WTC11 (cell line): ENCODE data around the gene MYBPH. TPM values are rescaled to one million over a fixed set of nuclear protein-coding genes. Genes with fewer than 3 reads are reported as not detected.

Experiments
- ATAC-seq: fragments of 200-7000 bp; cut with Tn5 transposase; 2 replicates; pipeline ENCODE4 v1.10.0; 2021; ENCODE audit warnings: mild to moderate bottlenecking, moderate library complexity
- CTCF ChIA-PET: fragments of 300-600 bp; sonication (Branson Sonifier 250); formaldehyde crosslinking; loops from one replicate; lab custom pipeline; 2021; ENCODE audit warnings: antibody characterized with exemption; lab: Charles Lee
- POLR2A ChIA-PET: fragments of 350-600 bp; sonication (Branson Sonifier 250); formaldehyde crosslinking; loops from one replicate; lab custom pipeline; 2021; ENCODE audit warnings: antibody characterized with exemption; lab: Charles Lee
- DNase-seq: peaks from one replicate; pipeline ENCODE4 v3.0.0; 2021; ENCODE audit warnings: low spot score
- H3K27ac Mint-ChIP-seq: 2 replicates; pipeline ENCODE4 v1.8.0; 2021; ENCODE audit warnings: mixed read lengths
- H3K27me3 Mint-ChIP-seq: 2 replicates; pipeline ENCODE4 v1.8.0; 2021; ENCODE audit warnings: low read depth, mild to moderate bottlenecking, moderate library complexity, mixed read lengths
- H3K36me3 Mint-ChIP-seq: 2 replicates; pipeline ENCODE4 v1.8.0; 2021; ENCODE audit warnings: mixed read lengths
- H3K4me1 Mint-ChIP-seq: 2 replicates; pipeline ENCODE4 v1.8.0; 2022; ENCODE audit warnings: mixed read lengths
- H3K4me3 Mint-ChIP-seq: 2 replicates; pipeline ENCODE4 v1.8.0; 2021; ENCODE audit warnings: mild to moderate bottlenecking, moderate library complexity, mixed read lengths
- H3K9me3 Mint-ChIP-seq: 2 replicates; pipeline ENCODE4 v1.8.0; 2021; ENCODE audit warnings: mixed read lengths
- CREB1 ChIP-seq: sonication (generic); formaldehyde crosslinking; IDR thresholded peaks from 2 replicates; pipeline ENCODE4 v1.8.0; 2023; ENCODE audit warnings: mild to moderate bottlenecking, missing genetic modification reagents
- EMX1 ChIP-seq: fragments of 250-450 bp; sonication (Bioruptor Pico); IDR thresholded peaks from 2 replicates; pipeline ENCODE4 v1.8.0; 2021; ENCODE audit warnings: mild to moderate bottlenecking
- ESRRA ChIP-seq: sonication (generic); formaldehyde crosslinking; IDR thresholded peaks from 2 replicates; pipeline ENCODE4 v1.8.1; 2022; ENCODE audit warnings: mild to moderate bottlenecking, missing genetic modification reagents, borderline replicate concordance
- KAT7 ChIP-seq: sonication (generic); formaldehyde crosslinking; IDR thresholded peaks from 2 replicates; pipeline ENCODE4 v1.8.1; 2023; ENCODE audit warnings: missing genetic modification reagents, mild to moderate bottlenecking, borderline replicate concordance
- MXD4 ChIP-seq: fragments of 250-450 bp; sonication (Bioruptor Pico); IDR thresholded peaks from 2 replicates; pipeline ENCODE4 v1.8.0; 2021; ENCODE audit warnings: mild to moderate bottlenecking, moderate library complexity, borderline replicate concordance
- NR1H2 ChIP-seq: sonication (generic); formaldehyde crosslinking; IDR thresholded peaks from 2 replicates; pipeline ENCODE4 v1.9.0; 2021; ENCODE audit warnings: mild to moderate bottlenecking, moderate library complexity, missing genetic modification reagents
- NR3C1 ChIP-seq: sonication (generic); formaldehyde crosslinking; conservative IDR thresholded peaks from 2 replicates; pipeline ENCODE4 v1.8.1; 2023; ENCODE audit warnings: low read depth, mild to moderate bottlenecking, missing genetic modification reagents
- RELA ChIP-seq: sonication (generic); formaldehyde crosslinking; IDR thresholded peaks from 2 replicates; pipeline ENCODE4 v1.8.1; 2022; ENCODE audit warnings: missing genetic modification reagents, mild to moderate bottlenecking, borderline replicate concordance
- ZNF121 ChIP-seq: sonication (generic); formaldehyde crosslinking; IDR thresholded peaks from 2 replicates; pipeline ENCODE4 v1.8.0; 2023; ENCODE audit warnings: missing genetic modification reagents
- ZNF396 ChIP-seq: fragments of 250-450 bp; sonication (Bioruptor Pico); IDR thresholded peaks from 2 replicates; pipeline ENCODE4 v1.8.0; 2021; ENCODE audit warnings: mild to moderate bottlenecking, moderate library complexity, borderline replicate concordance
- ZNF423 ChIP-seq: fragments of 250-450 bp; sonication (Bioruptor Pico); IDR thresholded peaks from 2 replicates; pipeline ENCODE4 v2.1.2; 2022; ENCODE audit warnings: mild to moderate bottlenecking, moderate library complexity
- total RNA-seq: library from RNA; stranded (reverse); gene quantifications from 3 replicates; pipeline ENCODE4 v1.2.3, GENCODE V29; 2021
- TF ChIP-seq, protein P1 (sequence below): fragments of 250-450 bp; sonication (Bioruptor Pico); IDR thresholded peaks from 2 replicates; pipeline ENCODE4 v1.9.0; 2021; ENCODE audit warnings: mild to moderate bottlenecking
- TF ChIP-seq, protein P2 (sequence below): sonication (generic); formaldehyde crosslinking; IDR thresholded peaks from 2 replicates; pipeline ENCODE4 v1.8.1; 2023; ENCODE audit warnings: mild to moderate bottlenecking, moderate library complexity, missing genetic modification reagents
- TF ChIP-seq, protein P3 (sequence below): sonication (generic); formaldehyde crosslinking; IDR thresholded peaks from 2 replicates; pipeline ENCODE4 v1.8.1; 2022; ENCODE audit warnings: low read depth, mild to moderate bottlenecking, moderate library complexity, missing genetic modification reagents, borderline replicate concordance
- TF ChIP-seq, protein P4 (sequence below): fragments of 250-450 bp; sonication (Bioruptor Pico); IDR thresholded peaks from 2 replicates; pipeline ENCODE4 v1.9.0; 2021; ENCODE audit warnings: mild to moderate bottlenecking
- TF ChIP-seq, protein P5 (sequence below): fragments of 250-450 bp; sonication (Bioruptor Pico); conservative IDR thresholded peaks from 2 replicates; pipeline ENCODE4 v1.9.0; 2021; ENCODE audit warnings: mild to moderate bottlenecking
- TF ChIP-seq, protein P6 (sequence below): sonication (generic); formaldehyde crosslinking; IDR thresholded peaks from 2 replicates; pipeline ENCODE4 v1.8.1; 2023; ENCODE audit warnings: mild to moderate bottlenecking, missing genetic modification reagents, borderline replicate concordance

MYBPH gene
- total RNA-seq, 1 experiment from 2014 or later, result not detected

DNA sequence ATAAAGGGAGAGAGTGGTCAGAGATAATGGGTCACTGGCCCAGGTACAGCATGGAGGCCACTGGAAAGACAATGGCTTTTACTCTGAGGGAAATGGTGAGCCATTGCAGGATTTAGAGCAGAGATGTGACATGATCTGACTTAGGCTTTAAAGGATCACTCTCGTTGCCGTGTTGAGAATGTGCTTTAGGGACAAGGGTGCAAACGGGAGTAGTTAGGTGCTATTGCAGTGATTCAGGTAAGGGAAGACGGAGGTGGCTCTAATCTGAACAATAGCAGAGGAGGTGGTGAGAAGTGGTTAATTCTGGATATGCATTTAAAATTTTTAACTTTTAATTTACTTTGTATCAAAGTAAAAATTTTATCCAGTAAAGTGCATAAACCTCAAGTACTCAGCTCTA is 38.3 kb downstream of the MYBPH start:
- POLR2A ChIA-PET, result no interaction called here
- CTCF ChIA-PET, result interaction anchor here (2.1 to 2.3 kb wide), 2 partner anchors 10 to 97 kb away, joined by 5 to 13 read pairs; partner anchors contain the start of gene ADORA1
- Mint-ChIP-seq H3K4me3 (no peak overlapping the region), H3K4me1 (peaks cover 10% of the 10 kb centered on the region), H3K27ac (no peak overlapping the region), H3K36me3 (no peaks in the 10 kb centered on the region), H3K9me3 (no peaks in the 10 kb centered on the region), H3K27me3 (no peaks in the 10 kb centered on the region; the same call in 1 of the 2 replicates)
- TF ChIP-seq, protein P1, sequence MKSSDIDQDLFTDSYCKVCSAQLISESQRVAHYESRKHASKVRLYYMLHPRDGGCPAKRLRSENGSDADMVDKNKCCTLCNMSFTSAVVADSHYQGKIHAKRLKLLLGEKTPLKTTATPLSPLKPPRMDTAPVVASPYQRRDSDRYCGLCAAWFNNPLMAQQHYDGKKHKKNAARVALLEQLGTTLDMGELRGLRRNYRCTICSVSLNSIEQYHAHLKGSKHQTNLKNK (CRISPR knock-in tag), result no peak
- TF ChIP-seq, protein P2, sequence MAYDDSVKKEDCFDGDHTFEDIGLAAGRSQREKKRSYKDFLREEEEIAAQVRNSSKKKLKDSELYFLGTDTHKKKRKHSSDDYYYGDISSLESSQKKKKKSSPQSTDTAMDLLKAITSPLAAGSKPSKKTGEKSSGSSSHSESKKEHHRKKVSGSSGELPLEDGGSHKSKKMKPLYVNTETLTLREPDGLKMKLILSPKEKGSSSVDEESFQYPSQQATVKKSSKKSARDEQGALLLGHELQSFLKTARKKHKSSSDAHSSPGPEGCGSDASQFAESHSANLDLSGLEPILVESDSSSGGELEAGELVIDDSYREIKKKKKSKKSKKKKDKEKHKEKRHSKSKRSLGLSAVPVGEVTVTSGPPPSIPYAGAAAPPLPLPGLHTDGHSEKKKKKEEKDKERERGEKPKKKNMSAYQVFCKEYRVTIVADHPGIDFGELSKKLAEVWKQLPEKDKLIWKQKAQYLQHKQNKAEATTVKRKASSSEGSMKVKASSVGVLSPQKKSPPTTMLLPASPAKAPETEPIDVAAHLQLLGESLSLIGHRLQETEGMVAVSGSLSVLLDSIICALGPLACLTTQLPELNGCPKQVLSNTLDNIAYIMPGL (CRISPR knock-in tag), result no peak
- TF ChIP-seq, protein P3, sequence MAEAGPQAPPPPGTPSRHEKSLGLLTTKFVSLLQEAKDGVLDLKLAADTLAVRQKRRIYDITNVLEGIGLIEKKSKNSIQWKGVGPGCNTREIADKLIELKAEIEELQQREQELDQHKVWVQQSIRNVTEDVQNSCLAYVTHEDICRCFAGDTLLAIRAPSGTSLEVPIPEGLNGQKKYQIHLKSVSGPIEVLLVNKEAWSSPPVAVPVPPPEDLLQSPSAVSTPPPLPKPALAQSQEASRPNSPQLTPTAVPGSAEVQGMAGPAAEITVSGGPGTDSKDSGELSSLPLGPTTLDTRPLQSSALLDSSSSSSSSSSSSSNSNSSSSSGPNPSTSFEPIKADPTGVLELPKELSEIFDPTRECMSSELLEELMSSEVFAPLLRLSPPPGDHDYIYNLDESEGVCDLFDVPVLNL, result no peak
- TF ChIP-seq MXD4 (CRISPR knock-in tag), result no peak
- TF ChIP-seq NR3C1 (CRISPR knock-in tag), result no peak
- TF ChIP-seq, protein P4, sequence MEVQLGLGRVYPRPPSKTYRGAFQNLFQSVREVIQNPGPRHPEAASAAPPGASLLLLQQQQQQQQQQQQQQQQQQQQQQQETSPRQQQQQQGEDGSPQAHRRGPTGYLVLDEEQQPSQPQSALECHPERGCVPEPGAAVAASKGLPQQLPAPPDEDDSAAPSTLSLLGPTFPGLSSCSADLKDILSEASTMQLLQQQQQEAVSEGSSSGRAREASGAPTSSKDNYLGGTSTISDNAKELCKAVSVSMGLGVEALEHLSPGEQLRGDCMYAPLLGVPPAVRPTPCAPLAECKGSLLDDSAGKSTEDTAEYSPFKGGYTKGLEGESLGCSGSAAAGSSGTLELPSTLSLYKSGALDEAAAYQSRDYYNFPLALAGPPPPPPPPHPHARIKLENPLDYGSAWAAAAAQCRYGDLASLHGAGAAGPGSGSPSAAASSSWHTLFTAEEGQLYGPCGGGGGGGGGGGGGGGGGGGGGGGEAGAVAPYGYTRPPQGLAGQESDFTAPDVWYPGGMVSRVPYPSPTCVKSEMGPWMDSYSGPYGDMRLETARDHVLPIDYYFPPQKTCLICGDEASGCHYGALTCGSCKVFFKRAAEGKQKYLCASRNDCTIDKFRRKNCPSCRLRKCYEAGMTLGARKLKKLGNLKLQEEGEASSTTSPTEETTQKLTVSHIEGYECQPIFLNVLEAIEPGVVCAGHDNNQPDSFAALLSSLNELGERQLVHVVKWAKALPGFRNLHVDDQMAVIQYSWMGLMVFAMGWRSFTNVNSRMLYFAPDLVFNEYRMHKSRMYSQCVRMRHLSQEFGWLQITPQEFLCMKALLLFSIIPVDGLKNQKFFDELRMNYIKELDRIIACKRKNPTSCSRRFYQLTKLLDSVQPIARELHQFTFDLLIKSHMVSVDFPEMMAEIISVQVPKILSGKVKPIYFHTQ, result no peak
- TF ChIP-seq CREB1 (CRISPR knock-in tag), result no peak
- no peak for DNase-seq
- ATAC-seq, result no peak

DNA sequence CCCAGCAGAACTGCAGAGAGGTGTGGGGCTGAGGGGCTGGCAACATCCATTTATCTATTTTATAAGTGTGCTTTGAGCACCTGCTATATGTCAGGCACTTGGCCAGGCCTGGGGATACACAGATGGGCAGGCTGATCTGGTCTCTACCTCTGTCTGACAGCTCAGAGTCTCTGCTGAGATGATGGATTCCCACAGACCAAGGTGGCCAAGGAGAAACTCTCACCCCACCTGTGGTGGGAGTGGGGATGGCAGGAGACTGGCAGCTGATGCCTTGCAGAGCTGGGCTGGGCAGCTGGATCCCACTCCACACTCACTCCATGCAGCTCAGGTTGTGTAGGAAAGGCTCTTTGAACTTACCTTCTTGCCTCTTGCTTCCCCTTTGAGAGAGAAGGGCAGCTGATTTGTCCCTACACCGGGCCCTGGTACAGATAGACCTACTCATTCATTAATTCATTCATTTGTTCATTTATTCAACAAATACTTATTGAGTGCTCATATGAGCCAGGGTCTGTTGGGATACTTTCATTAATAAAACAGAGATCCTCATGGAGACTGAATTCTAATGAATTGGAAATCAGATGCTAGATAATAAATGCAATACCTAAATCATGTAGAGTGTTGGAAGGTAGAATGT is 39.1 kb downstream of the MYBPH start:
- Mint-ChIP-seq H3K9me3 (no peaks in the 10 kb centered on the region), H3K27me3 (no peaks in the 10 kb centered on the region), H3K4me3 (no peak overlapping the region), H3K27ac (no peak overlapping the region), H3K4me1 (peaks cover 10% of the 10 kb centered on the region), H3K36me3 (no peaks in the 10 kb centered on the region)
- ATAC-seq (peak; percentile 22; the same call in 1 of the 2 replicates), DNase-seq (no peak)
- ChIA-PET POLR2A (interaction anchor here (1.1 kb wide), 1 partner anchor 9 kb away, joined by 3 read pairs; the partner anchor contains the start of gene ADORA1), CTCF (interaction anchor here (0.6 to 1.7 kb wide), 9 partner anchors 8 to 176 kb away, joined by 3 to 6 read pairs (median 4); partner anchors contain the start of gene ADORA1)
- TF ChIP-seq ZNF121, result peak; percentile 95
- TF ChIP-seq, protein P5, sequence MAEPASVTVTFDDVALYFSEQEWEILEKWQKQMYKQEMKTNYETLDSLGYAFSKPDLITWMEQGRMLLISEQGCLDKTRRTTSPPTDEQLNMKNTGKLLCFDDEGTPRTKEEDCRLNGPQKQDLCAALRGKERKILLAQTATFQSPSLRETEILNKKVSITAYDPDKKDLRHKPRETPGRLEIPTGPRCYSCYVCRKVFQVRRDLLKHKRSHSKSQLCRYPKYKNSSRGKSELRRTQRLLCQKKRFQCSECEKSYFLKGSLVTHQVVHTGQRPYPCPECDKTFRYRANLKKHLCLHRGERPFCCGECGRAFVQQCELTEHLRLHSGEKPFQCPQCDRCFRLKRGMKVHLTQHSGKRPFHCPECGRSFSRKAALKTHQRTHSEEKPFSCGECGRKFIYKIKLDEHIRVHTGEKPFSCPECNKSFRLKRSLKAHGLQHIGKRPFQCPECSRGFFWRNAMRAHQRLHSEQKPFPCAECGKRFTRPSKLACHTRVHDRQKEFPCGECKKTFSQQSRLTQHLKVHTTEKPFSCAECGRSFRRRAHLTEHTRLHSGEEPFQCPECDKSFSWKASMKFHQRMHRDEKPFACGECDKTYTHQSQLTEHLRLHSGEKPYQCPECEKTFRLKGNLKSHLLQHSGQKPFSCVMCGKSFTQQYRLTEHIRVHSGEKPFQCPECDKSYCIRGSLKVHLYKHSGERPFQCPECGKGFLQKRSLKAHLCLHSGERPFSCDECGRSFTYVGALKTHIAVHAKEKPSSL (CRISPR knock-in tag), result no peak

DNA sequence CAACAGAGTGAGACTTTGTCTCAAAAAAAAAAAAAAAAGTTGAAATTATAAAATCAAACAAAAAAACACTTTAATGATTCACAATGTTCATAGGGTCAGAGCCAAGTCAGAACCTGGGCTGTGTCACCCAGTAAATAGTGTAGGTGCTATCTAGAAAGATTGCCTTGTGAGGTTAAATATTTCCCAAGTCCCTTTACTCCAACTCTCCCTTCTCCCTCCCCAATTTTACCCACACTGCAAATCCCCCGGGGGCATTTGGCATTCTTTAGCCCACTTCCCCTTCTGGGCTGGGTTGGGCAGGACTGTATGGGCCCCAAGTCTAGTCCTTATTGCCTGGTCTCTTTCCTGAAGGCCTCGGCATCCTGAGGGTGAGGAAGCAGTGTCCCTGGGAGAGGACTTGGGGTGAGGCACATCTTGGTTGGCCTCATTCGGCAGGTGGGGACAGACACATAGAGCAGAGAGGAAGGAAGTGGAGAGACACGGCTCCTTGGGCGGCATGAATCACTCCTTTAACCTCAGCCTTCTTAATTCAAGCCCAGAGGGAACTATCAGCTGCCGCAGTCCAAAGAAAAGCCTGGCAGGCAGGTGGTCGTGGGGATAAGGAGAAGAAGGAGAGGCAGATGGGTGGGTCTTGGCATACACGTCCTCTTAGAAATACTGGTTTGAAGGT is 39.9 kb downstream of the MYBPH start:
- no peak for DNase-seq
- no peaks in the 10 kb centered on the region for H3K9me3 Mint-ChIP-seq
- H3K36me3 Mint-ChIP-seq, result no peaks in the 10 kb centered on the region
- CTCF ChIA-PET, result interaction anchor here (0.6 to 1.7 kb wide), 10 partner anchors 7 to 177 kb away, joined by 3 to 6 read pairs (median 4); partner anchors contain the start of gene ADORA1
- no peak for ATAC-seq
- H3K27me3 Mint-ChIP-seq, result no peaks in the 10 kb centered on the region
- POLR2A ChIA-PET, result interaction anchor here (1.1 kb wide), 1 partner anchor 9 kb away, joined by 3 read pairs; the partner anchor contains the start of gene ADORA1
- H3K27ac Mint-ChIP-seq, result no peak overlapping the region
- H3K4me1 Mint-ChIP-seq, result peaks cover 10% of the 10 kb centered on the region
- no peak overlapping the region for H3K4me3 Mint-ChIP-seq
- no peak for TF ChIP-seq EMX1 (CRISPR knock-in tag)
- no peak for TF ChIP-seq ESRRA (CRISPR knock-in tag)
- no peak for TF ChIP-seq NR1H2 (CRISPR knock-in tag)
- TF ChIP-seq, protein P6, sequence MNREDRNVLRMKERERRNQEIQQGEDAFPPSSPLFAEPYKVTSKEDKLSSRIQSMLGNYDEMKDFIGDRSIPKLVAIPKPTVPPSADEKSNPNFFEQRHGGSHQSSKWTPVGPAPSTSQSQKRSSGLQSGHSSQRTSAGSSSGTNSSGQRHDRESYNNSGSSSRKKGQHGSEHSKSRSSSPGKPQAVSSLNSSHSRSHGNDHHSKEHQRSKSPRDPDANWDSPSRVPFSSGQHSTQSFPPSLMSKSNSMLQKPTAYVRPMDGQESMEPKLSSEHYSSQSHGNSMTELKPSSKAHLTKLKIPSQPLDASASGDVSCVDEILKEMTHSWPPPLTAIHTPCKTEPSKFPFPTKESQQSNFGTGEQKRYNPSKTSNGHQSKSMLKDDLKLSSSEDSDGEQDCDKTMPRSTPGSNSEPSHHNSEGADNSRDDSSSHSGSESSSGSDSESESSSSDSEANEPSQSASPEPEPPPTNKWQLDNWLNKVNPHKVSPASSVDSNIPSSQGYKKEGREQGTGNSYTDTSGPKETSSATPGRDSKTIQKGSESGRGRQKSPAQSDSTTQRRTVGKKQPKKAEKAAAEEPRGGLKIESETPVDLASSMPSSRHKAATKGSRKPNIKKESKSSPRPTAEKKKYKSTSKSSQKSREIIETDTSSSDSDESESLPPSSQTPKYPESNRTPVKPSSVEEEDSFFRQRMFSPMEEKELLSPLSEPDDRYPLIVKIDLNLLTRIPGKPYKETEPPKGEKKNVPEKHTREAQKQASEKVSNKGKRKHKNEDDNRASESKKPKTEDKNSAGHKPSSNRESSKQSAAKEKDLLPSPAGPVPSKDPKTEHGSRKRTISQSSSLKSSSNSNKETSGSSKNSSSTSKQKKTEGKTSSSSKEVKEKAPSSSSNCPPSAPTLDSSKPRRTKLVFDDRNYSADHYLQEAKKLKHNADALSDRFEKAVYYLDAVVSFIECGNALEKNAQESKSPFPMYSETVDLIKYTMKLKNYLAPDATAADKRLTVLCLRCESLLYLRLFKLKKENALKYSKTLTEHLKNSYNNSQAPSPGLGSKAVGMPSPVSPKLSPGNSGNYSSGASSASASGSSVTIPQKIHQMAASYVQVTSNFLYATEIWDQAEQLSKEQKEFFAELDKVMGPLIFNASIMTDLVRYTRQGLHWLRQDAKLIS, result no peak
- no peak for TF ChIP-seq KAT7 (CRISPR knock-in tag)
- no peak for TF ChIP-seq ZNF121
- no peak for TF ChIP-seq ZNF396
- TF ChIP-seq RELA (CRISPR knock-in tag), result no peak
- no peak for TF ChIP-seq ZNF423 (CRISPR knock-in tag)
